ENCODE data around the gene C16orf92.

Gene C16orf92

DNA sequence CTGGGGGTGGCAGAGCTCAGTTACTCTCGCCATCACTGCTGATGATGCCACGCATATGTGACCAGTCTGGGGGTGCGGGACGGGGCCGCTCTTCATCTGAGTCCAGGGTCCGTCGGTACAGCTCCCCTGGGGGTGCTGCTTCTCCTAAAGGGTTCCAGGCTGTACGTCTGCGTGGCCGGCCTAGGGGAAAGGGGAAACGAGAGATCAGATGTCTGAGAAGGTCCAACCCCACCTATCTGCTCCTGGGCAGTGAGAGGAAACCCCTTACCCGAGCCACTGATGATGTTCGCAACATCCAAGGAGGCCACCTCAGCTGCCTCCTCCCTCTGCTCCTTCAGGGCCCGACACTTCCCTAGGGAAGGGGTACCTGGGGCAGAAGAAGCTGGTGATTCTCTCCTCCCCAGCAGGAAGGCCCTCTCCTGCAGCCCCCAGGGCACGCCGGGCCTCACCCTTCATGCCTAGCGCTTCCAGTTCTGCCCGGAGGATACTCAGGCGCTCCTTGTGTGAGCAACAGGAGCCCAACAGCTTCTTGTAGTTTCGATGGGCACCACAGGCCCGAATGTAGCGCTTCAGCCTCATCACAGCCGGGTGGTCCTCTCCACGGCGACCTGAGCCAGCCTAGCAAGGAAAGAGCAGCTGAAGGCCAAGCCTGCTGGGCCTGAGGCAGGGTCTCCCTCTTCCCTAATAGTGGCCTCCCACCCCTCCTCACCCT, 29.7 kb upstream of the C16orf92 start:
- H3K4me3 ChIP-seq (replicated peaks; ENCODE audit: insufficient read depth, low read length): no peak overlapping the region
- TF ChIP-seq, protein P1, sequence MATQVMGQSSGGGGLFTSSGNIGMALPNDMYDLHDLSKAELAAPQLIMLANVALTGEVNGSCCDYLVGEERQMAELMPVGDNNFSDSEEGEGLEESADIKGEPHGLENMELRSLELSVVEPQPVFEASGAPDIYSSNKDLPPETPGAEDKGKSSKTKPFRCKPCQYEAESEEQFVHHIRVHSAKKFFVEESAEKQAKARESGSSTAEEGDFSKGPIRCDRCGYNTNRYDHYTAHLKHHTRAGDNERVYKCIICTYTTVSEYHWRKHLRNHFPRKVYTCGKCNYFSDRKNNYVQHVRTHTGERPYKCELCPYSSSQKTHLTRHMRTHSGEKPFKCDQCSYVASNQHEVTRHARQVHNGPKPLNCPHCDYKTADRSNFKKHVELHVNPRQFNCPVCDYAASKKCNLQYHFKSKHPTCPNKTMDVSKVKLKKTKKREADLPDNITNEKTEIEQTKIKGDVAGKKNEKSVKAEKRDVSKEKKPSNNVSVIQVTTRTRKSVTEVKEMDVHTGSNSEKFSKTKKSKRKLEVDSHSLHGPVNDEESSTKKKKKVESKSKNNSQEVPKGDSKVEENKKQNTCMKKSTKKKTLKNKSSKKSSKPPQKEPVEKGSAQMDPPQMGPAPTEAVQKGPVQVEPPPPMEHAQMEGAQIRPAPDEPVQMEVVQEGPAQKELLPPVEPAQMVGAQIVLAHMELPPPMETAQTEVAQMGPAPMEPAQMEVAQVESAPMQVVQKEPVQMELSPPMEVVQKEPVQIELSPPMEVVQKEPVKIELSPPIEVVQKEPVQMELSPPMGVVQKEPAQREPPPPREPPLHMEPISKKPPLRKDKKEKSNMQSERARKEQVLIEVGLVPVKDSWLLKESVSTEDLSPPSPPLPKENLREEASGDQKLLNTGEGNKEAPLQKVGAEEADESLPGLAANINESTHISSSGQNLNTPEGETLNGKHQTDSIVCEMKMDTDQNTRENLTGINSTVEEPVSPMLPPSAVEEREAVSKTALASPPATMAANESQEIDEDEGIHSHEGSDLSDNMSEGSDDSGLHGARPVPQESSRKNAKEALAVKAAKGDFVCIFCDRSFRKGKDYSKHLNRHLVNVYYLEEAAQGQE (IDR thresholded peaks at IDR 0.05; ENCODE audit: insufficient replicate concordance, low read depth): no peak
- TF ChIP-seq, protein P2, sequence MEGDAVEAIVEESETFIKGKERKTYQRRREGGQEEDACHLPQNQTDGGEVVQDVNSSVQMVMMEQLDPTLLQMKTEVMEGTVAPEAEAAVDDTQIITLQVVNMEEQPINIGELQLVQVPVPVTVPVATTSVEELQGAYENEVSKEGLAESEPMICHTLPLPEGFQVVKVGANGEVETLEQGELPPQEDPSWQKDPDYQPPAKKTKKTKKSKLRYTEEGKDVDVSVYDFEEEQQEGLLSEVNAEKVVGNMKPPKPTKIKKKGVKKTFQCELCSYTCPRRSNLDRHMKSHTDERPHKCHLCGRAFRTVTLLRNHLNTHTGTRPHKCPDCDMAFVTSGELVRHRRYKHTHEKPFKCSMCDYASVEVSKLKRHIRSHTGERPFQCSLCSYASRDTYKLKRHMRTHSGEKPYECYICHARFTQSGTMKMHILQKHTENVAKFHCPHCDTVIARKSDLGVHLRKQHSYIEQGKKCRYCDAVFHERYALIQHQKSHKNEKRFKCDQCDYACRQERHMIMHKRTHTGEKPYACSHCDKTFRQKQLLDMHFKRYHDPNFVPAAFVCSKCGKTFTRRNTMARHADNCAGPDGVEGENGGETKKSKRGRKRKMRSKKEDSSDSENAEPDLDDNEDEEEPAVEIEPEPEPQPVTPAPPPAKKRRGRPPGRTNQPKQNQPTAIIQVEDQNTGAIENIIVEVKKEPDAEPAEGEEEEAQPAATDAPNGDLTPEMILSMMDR (IDR thresholded peaks at IDR 0.05; ENCODE audit: insufficient read depth, low read length): no peak
- no peak for TF ChIP-seq GABPA (IDR thresholded peaks at IDR 0.05; ENCODE audit: low read depth)
- TF ChIP-seq SPI1 (IDR thresholded peaks at IDR 0.05; ENCODE audit: borderline replicate concordance, low read depth): no peak
- no peak for TF ChIP-seq POLR2AphosphoS5 (IDR thresholded peaks at IDR 0.05; ENCODE audit: low read depth)
- no peak for DNase-seq (ENCODE audit: low read depth in 1 of 2, low spot score in 1 of 2)
- H3K27me3 ChIP-seq (ENCODE audit: insufficient read depth, poor library complexity, severe bottlenecking): no peaks in the 10 kb centered on the region
- H3K27ac ChIP-seq (replicated peaks): no peak overlapping the region

DNA sequence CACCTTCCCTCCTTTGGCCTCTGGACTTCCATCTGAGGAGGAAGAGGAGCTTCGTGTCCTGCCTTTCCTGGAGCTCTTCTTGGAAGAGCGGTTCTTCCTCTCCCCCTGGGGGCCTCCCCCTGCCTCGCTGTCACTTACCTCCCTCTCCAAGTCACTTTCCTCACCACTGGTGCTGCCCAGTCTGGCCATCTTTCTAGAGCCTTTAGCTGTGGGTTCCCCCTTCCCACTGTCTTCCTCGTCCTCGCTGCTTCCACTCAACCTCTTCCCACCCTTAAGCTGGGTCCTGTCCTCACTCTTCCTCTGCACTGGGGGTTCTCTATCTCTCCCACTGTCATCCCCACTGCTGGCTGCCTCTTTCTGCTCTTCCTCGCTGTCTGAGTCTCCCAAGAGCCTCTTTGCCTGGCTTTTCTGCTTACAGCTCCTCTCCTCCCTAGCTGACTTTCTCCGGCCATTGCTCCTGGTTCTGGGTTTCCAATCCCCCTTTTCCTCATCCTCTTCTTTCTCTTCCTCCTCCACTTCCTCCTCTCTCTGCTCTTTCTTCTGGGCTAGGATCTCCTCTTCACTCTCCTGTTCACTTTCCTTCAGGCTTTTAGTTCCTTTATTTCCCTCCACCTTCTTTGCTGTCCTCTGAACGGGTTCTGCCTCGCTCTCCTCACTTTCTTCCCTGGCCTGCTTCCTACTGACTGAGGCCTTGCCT, 28.9 kb upstream of the C16orf92 start:
- Histone ChIP-seq H3K27ac (replicated peaks) (peak overlapping the region; percentile 99), H3K4me3 (replicated peaks; ENCODE audit: insufficient read depth, low read length) (peak overlapping the region; percentile 90), H3K27me3 (ENCODE audit: insufficient read depth, poor library complexity, severe bottlenecking) (no peaks in the 10 kb centered on the region)
- no peak for DNase-seq (ENCODE audit: low read depth in 1 of 2, low spot score in 1 of 2)
- TF ChIP-seq SPI1 (IDR thresholded peaks at IDR 0.05; ENCODE audit: borderline replicate concordance, low read depth) (0 out of 2 replicates have a peak, but pooled peaks have one; percentile 6), GABPA (IDR thresholded peaks at IDR 0.05; ENCODE audit: low read depth) (no peak)

DNA sequence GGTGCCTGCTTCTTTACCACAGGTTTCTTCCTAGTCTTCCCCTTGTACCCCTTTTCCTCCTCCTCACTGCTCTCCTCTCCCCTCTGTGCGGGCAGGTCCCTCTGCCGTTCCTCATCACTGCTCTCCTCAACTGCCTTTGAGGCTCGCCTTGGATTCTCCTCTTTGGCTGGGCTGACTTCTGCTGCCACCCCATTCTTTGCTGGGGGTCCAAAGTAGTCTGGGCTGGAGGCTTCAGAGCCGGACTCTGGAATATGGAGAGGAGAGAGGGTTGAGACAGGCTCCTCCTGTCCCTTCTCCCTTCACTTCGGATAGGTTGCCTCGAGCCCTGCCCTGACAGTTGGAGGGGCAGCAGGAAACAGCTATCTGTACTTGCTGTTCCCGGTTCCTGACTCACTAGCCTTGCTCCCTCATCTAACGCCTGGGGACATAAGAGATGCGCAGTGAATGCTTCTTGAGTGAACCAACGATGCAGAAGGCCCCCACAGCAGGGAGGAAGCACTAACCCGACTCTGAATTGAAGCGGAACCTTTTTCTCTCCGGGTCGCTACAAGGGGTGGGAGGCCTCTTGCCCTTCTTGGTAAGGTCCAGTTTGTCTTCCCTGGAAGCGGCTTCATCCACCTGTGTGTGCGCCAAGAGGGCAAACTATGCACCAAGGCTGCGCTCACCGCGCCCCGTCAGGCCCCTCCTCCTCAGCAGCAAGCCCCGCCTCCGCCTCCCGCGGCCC, 28.2 kb upstream of the C16orf92 start:
- H3K27ac ChIP-seq (replicated peaks): peak overlapping the region; percentile 99
- H3K27me3 ChIP-seq (ENCODE audit: insufficient read depth, poor library complexity, severe bottlenecking): no peaks in the 10 kb centered on the region
- DNase-seq (ENCODE audit: low read depth in 1 of 2, low spot score in 1 of 2): peak; percentile 67 to 73
- H3K4me3 ChIP-seq (replicated peaks; ENCODE audit: insufficient read depth, low read length): peak overlapping the region; percentile 90
- TF ChIP-seq, protein P2 (IDR thresholded peaks at IDR 0.05; ENCODE audit: insufficient read depth, low read length): no peak
- no peak for TF ChIP-seq SPI1 (IDR thresholded peaks at IDR 0.05; ENCODE audit: borderline replicate concordance, low read depth)
- no peak for TF ChIP-seq GABPA (IDR thresholded peaks at IDR 0.05; ENCODE audit: low read depth)
- TF ChIP-seq POLR2AphosphoS5 (IDR thresholded peaks at IDR 0.05; ENCODE audit: low read depth): no peak; the same call in 1 of the 2 replicates
- TF ChIP-seq, protein P1 (IDR thresholded peaks at IDR 0.05; ENCODE audit: insufficient replicate concordance, low read depth): no peak

Measured in HL-60 (cell line).